Umbilical cord (tissue), 2 donors: ENCODE data around the gene SFTPB. TPM values are rescaled to one million over a fixed set of nuclear protein-coding genes. Genes with fewer than 3 reads are reported as not detected.
"Not testable (repeated sequence)": the region's sequence is repeated elsewhere in the genome, so short reads cannot be mapped to it uniquely, and the experiment has no call there.

Experiments
- DNase-seq: peaks from one replicate; pipeline ENCODE4 v3.0.0-alpha.2; 2015; ENCODE audit warnings: low spot score
- total RNA-seq: library from RNA; depleted of rRNA; stranded (reverse); fragments of >200 nt; gene quantifications from one replicate; pipeline ENCODE4 v1.2.3, GENCODE V29; 2014; ENCODE audit warnings: low replicate concordance; ENCODE audit not compliant: insufficient read depth

SFTPB gene
- total RNA-seq = 1.7 TPM

- DNase-seq = no peak
These were observed at the start of gene SFTPB for GRCh38 chr2:85668009-85668856. TSS of gene SFTPB (minus strand) at chr2:85668199. CDS start at chr2:85668183, 16 bp downstream.

DNA sequence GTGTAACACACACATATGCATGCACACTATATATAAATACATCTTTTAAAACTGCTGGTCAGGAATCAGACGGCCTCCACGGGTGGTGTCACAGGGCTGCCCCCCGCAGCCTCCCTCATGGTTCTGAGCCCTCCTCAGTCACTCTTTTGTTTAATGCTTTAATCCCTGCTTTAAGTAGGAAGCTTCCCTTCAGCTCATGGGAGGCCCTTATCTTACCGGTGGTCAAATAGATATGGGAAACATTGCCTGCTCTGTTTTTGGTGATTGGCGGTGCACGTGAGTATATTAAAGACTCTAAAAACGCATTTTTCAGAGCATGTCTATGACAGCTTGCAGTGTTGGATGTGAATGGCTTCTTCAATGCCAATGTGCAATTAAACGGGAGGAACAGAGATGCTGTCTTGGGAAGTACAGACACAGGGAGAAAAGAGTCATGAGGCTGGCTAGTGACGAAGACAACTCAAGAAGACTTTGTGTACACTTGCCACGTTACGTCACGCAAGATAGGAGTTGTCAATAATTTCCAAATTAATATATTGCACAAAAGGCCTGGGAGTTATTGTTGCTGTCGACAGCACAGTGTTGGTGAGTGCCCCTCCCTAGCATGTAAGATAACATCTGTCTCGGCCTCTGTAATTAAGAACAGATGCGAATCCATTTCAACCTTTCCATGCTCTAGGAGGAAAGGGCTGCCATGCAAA lies 49.5 kb upstream of the SFTPB start:
- no peak for DNase-seq

GRCh38 chr2:85716346-85716914 lies 48.4 kb upstream of the SFTPB start:
- DNase-seq = no peak

GRCh38 chr2:85714841-85715240 lies 46.8 kb upstream of the SFTPB start:
- DNase-seq = no peak

- DNase-seq = not testable (repeated sequence)
These were observed 46.4 kb upstream of the SFTPB start for GRCh38 chr2:85714421-85714820.

DNA sequence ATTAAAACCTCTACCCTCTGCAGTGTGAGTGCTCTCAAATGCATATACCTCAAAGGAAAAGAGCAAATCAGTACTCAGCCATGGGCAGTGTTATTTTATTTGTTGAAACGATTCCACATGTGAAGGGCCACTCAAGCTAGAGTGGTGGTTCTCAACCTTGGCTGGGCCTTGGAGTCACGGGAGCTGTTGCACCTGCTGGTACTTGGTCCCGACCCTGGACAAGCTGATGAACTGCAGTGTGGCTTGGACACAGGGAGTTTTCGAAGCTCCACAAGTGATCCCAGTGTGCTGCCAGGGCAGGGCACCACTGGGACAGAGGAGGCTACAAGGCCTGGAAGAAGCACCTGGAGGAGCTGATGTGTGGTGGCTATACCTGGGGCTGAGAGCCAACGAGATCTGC lies 45.8 kb upstream of the SFTPB start:
- no peak for DNase-seq

DNA sequence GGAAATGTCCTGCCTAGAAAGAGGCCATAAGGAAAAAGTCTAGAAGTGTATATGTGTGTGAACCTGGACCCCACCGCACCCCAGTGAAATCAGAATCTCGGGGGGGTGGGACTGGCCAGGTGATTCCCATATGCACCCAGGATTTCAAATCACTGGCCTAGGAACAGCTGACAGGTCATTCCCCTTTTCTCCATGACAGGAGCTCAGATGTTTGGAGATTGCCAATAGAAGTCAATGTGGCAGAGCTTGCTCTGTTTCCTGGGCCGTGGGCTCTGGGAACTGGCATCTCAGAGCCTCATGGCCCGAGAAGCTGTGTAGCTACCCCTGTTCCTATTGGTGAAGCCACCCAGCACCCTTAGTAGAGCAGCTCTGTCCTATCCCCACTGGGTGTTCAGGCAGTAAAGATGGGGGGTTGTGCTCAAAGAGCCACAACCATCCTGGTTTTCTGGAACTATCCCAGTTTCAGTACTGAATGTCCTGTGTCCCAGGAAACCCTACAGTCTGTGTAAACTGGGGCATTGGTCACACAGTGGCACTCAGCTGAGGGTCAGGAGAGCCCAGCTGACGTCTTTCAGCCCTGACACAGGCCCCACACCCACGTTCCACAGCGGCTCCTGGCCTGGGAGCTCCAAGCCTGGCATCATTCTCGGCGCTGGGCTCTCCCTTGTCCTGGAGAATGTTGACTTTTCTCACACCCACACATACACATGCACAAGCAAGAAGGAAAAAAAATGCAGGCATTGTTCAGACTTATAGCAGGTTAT lies 45.0 kb upstream of the SFTPB start:
- no peak for DNase-seq

DNA sequence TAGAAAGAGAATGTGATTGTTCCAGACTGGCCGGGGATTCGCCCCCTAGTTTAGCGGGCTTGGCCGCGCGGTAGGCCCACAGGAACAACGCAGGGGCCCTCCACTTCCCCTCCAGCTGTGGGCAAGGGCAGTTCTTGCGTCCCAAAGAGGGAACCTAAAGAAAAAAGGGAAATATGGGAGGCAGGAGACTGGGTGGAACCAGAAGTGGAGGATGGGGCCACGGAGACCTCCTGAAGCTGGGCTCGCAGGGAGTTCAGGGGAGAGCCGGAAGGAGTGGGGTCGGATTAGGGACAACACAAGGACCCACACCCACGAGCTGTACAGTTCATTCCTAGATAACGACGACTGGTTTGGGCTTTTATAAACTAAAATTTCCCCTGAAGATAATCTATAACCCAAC lies 44.3 kb upstream of the SFTPB start:
- peak; percentile 35 for DNase-seq

- DNase-seq = no peak
These were observed 43.6 kb upstream of the SFTPB start for GRCh38 chr2:85711578-85712060.

DNA sequence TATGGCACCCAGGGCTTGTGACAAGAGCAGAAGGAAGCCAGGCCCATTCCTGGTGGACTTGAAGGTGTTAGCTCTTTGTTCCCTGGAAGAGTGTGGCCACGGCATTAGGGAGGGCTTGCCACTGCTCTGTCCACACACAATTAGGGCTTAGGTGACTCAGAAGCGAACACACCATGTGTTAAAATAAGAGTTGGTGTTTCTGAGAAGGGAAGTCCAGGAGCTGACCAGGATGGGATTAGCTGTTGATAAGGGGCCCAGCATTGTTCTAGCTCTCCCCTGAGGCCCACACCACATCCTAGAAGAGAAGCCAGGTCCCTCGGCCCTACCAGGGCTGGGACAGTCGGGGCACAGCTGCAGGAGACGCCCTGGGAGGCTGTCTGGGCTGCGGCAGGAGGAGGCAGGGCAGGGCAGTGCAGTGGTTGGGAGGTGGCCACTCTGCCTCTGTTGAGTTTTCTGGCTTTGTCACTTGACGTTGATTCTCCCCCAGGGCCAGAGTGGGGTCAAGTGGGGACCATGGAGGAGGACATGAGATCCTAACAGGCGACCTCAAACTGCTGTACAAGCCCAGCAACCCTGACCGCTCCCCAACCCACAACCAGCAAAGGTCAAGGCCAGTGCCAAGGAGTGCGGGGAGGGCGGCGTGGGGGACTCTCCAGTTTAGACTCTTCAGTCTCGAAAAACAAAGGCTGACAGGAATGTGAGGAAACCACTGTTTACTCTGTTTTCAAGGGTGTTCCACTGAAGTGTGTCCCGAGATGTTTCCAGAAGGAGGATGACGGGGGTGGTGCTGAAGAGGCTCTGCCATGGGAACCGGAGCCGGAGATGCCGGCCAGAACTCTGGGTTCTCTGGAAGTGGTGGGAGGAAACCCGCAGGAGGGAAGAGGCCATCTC lies 42.9 kb upstream of the SFTPB start:
- no peak for DNase-seq

DNA sequence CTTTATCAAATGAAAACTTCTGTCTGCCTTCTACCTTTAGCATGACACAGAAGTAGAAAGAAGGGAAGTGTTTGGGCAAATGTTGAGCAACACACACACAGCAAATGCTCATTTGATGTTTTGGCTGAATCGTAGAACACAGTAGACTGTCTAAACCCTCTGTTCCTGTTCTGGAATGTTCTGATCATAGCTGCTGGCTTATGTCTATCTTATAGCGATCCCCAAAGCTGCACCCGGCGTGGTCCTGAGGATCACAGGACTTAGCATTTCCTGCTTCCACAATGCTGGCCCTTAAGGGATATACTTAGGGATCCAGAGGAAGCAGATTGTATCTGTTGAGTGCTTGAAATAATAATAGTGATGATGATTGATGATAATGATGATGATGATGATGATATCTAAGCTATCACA lies 41.4 kb upstream of the SFTPB start:
- peak; percentile 68 for DNase-seq

DNA sequence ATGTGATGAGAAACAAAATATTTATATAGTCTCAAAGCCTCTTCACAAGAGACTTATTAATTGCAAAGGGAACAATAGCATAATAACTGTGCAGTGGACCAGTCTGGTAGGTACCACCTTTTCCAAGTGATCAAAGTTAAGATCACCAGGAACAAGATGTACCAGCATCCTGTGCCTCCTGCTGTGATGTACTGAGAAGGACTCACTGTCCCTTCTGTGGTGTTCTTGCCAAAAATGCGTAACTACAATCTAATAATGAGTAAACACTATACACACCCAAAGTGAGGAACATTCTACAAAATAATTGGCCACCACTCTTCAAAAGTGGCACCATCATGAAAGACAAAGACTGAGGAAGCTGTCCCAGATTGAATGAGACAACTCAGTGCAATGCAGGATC lies 40.6 kb upstream of the SFTPB start:
- DNase-seq = no peak

GRCh38 chr2:85707304-85707703 lies 39.3 kb upstream of the SFTPB start:
- DNase-seq = peak; percentile 85

- no peak for DNase-seq
These were observed 38.7 kb upstream of the SFTPB start for GRCh38 chr2:85706599-85707296.

DNA sequence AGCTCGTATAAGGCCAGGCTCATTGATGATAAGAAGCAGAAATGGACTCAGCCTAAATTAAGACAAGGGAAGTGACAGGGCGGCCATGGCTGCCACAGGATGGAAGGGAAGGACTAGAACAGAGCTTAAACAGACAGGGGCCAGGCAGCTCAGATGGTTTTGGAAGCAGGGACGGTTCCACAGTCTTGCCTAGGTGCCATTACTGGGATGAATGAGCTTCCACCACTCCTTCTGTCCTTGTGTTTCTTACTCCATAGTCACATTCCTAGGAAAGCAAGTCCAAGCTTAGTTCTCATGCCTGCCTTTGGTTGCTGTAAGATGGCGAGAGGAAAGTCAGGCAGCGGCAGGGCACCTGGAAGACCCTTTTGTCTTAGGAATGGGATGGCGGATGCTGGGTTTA lies 38.1 kb upstream of the SFTPB start:
- no peak for DNase-seq

DNA sequence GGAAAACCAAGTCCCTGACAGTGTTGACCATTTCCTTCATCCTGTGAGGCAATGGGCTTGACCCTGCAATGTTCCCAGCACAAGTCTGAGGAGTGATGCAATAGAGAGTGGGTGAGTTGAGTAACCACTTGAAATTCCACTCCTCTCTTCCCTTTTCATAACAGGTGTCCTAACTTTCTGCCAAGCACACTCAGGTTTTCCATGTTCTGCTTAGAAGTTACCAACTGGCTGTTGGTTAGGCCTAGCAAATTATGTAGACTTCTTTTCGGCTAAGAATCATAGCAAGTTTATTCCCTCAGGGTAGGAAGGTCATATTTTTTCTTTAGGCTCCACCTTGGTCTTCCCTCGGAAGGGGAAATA lies 37.7 kb upstream of the SFTPB start:
- peak; percentile 33 for DNase-seq

GRCh38 chr2:85704800-85705679 lies 37.0 kb upstream of the SFTPB start:
- DNase-seq = no peak

- no peak for DNase-seq
These were observed 36.0 kb upstream of the SFTPB start for GRCh38 chr2:85704038-85704437.

GRCh38 chr2:85703329-85703728 lies 35.3 kb upstream of the SFTPB start:
- DNase-seq = no peak
